PFSK-1 (cell line): ENCODE data around the gene COQ8B.

Source experiments
- FOXP2 ChIP-seq: optimal IDR thresholded peaks from 2 replicates; pipeline ENCODE3; 2011; ENCODE audit warnings: borderline replicate concordance, control low read depth, inconsistent platforms; ENCODE audit not compliant: insufficient read depth; ENCODE audit errors: extremely low read length, extremely low read depth
- POLR2AphosphoS5 ChIP-seq: IDR thresholded peaks from 2 replicates; pipeline ENCODE4 v1.6.1; 2012; ENCODE audit warnings: low read depth, mild to moderate bottlenecking, control low read depth, low read length, moderate library complexity
- SIN3A ChIP-seq: IDR thresholded peaks from 2 replicates; pipeline ENCODE4 v1.6.1; 2012; ENCODE audit warnings: mild to moderate bottlenecking, low read length, moderate library complexity, borderline replicate concordance; ENCODE audit not compliant: insufficient read depth
- TF ChIP-seq, protein P1 (sequence below), 2 experiments: IDR thresholded peaks; 2 replicates each; pipeline versions ENCODE4 v1.6.1 to v1.8.0; 2011 to 2012; ENCODE audit warnings: low read depth in 2 of 2, low read length in 2 of 2, control low read depth in 1 of 2, inconsistent platforms in 1 of 2, mild to moderate bottlenecking in 1 of 2, moderate library complexity in 1 of 2; ENCODE audit not compliant: insufficient read depth in 1 of 2

DNA sequence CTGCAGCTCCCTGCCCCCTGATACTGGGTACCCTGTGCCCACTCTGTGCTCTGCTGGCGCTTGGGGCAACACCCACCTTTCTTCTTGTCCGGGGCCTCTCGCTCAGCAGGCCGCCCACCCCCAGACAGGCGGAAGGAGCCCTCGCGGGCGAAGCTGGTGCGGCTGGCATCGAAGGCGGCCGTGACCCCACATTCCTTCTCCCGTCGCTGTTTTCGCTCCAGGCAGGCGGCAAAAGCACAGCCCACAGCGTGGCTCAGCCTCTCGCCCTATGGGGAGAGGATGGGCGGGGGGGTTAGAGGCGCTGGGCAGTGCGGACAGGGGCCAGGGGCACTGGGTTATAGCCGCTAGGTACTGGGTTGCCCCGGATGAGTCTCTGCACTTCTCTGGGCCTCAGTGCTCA, 39.5 kb downstream of the COQ8B start:
- TF ChIP-seq, protein P1, sequence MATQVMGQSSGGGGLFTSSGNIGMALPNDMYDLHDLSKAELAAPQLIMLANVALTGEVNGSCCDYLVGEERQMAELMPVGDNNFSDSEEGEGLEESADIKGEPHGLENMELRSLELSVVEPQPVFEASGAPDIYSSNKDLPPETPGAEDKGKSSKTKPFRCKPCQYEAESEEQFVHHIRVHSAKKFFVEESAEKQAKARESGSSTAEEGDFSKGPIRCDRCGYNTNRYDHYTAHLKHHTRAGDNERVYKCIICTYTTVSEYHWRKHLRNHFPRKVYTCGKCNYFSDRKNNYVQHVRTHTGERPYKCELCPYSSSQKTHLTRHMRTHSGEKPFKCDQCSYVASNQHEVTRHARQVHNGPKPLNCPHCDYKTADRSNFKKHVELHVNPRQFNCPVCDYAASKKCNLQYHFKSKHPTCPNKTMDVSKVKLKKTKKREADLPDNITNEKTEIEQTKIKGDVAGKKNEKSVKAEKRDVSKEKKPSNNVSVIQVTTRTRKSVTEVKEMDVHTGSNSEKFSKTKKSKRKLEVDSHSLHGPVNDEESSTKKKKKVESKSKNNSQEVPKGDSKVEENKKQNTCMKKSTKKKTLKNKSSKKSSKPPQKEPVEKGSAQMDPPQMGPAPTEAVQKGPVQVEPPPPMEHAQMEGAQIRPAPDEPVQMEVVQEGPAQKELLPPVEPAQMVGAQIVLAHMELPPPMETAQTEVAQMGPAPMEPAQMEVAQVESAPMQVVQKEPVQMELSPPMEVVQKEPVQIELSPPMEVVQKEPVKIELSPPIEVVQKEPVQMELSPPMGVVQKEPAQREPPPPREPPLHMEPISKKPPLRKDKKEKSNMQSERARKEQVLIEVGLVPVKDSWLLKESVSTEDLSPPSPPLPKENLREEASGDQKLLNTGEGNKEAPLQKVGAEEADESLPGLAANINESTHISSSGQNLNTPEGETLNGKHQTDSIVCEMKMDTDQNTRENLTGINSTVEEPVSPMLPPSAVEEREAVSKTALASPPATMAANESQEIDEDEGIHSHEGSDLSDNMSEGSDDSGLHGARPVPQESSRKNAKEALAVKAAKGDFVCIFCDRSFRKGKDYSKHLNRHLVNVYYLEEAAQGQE (IDR thresholded peaks at IDR 0.05; ENCODE audit: insufficient read depth in 1 of 2, low read depth in 2 of 2, low read length in 2 of 2), result no peak
- TF ChIP-seq FOXP2 (no peak), POLR2AphosphoS5 (no peak), SIN3A (no peak)
